GM18511 (cell line): ENCODE measurements around the gene MZT2A.
"Not testable (repeated sequence)": the region's sequence is repeated elsewhere in the genome, so short reads cannot be mapped to it uniquely, and the experiment has no call there.

Source experiments
- ATAC-seq: cut with Tn5 transposase; IDR thresholded peaks from one replicate; pipeline ENCODE4 v1.9.1; 2021; ENCODE audit warnings: mild to moderate bottlenecking, moderate library complexity; ENCODE audit not compliant: unreplicated experiment

Gene MZT2A

GRCh38 chr2:131467722-131468121 lies 24.5 kb downstream of the MZT2A start:
- ATAC-seq, result not testable (repeated sequence)

- ATAC-seq, result not testable (repeated sequence)
Measured at GRCh38 chr2:131454914-131455313, 37.3 kb downstream of the MZT2A start.

GRCh38 chr2:131451265-131451949 lies 40.8 kb downstream of the MZT2A start:
- peak; percentile 75 for ATAC-seq

GRCh38 chr2:131447981-131448380 lies 44.2 kb downstream of the MZT2A start:
- ATAC-seq, result not testable (repeated sequence)

- no peak for ATAC-seq
Measured at GRCh38 chr2:131445896-131446295, 46.3 kb downstream of the MZT2A start.

- ATAC-seq, result not testable (repeated sequence)
Measured at GRCh38 chr2:131445515-131445797, 46.7 kb downstream of the MZT2A start.

- ATAC-seq, result not testable (repeated sequence)
Measured at GRCh38 chr2:131444736-131445514, 47.3 kb downstream of the MZT2A start.

GRCh38 chr2:131440742-131441468 lies 51.3 kb downstream of the MZT2A start:
- peak; percentile 88 for ATAC-seq
